Thymus (tissue), 11 donors: ENCODE data around the gene TMEM31. TPM values are rescaled to one million over a fixed set of nuclear protein-coding genes. Genes with fewer than 3 reads are reported as not detected.
"Not testable (repeated sequence)": the region's sequence is repeated elsewhere in the genome, so short reads cannot be mapped to it uniquely, and the experiment has no call there.

Source experiments
- DNase-seq, 9 donors: peaks; one replicate each; pipeline ENCODE4 v3.0.0-alpha.2; 2013; ENCODE audit warnings: low spot score in 9 of 9, low read depth in 6 of 9, missing footprints in 1 of 9
- H3K27ac ChIP-seq, 2 donors: one replicate each; pipeline ENCODE4 v1.5.1; 2013; ENCODE audit warnings: control low read depth in 1 of 2, low read depth in 1 of 2, low read length in 1 of 2, mild to moderate bottlenecking in 1 of 2, moderate library complexity in 1 of 2
- H3K27me3 ChIP-seq, 2 donors: one replicate each; pipeline ENCODE4 v1.5.1; 2013; ENCODE audit warnings: low read length in 1 of 2; ENCODE audit not compliant: control insufficient read depth in 2 of 2, insufficient read depth in 1 of 2
- H3K36me3 ChIP-seq, 2 donors: one replicate each; pipeline ENCODE4 v1.5.1; 2013; ENCODE audit warnings: low read length in 1 of 2, mild to moderate bottlenecking in 1 of 2, moderate library complexity in 1 of 2; ENCODE audit not compliant: control insufficient read depth in 2 of 2, insufficient read depth in 2 of 2
- H3K4me1 ChIP-seq, 2 donors: one replicate each; pipeline ENCODE4 v1.5.1; 2013; ENCODE audit warnings: low read length in 2 of 2; ENCODE audit not compliant: control insufficient read depth in 2 of 2, insufficient read depth in 2 of 2
- H3K4me3 ChIP-seq, 2 donors: one replicate each; pipeline ENCODE4 v1.5.1; 2013; ENCODE audit warnings: low read length in 2 of 2, control low read depth in 1 of 2, mild to moderate bottlenecking in 1 of 2
- H3K9me3 ChIP-seq, 2 donors: one replicate each; pipeline ENCODE4 v1.5.1; 2013; ENCODE audit warnings: low read length in 1 of 2, mild to moderate bottlenecking in 1 of 2; ENCODE audit not compliant: control insufficient read depth in 2 of 2, insufficient read depth in 1 of 2
- WGBS: extraction: QIAGEN DNeasy Blood & Tissue Kit; methylation state at CpG from one replicate; pipeline ENCODE4 v1.1.7; 2013; 5-methylcytosine and 5-hydroxymethylcytosine counted together
- polyA plus RNA-seq: library from polyadenylated mRNA; stranded (reverse); fragments of 200-250 nt; gene quantifications from one replicate; pipeline ENCODE4 v1.2.3, GENCODE V29; 2013
- total RNA-seq: library from RNA; stranded (reverse); fragments of 120-200 nt; gene quantifications from one replicate; pipeline ENCODE4 v1.2.4, GENCODE V29; 2013
- donor health status: healthy.

The TMEM31 gene
- total and polyA plus RNA-seq, 2 donors = 0.19 to 0.37 TPM

GRCh38 chrX:103737696-103738095 lies 27.0 kb downstream of the TMEM31 start:
- no peaks in the 10 kb centered on the region for H3K9me3 ChIP-seq
- H3K27ac ChIP-seq = no peak overlapping the region
- no peaks in the 10 kb centered on the region for H3K36me3 ChIP-seq
- no peaks in the 10 kb centered on the region for H3K27me3 ChIP-seq
- H3K4me1 ChIP-seq = no peaks in the 10 kb centered on the region
- DNase-seq = no peak
- no peak overlapping the region for H3K4me3 ChIP-seq

- H3K36me3 ChIP-seq = no peaks in the 10 kb centered on the region
- no peaks in the 10 kb centered on the region for H3K27me3 ChIP-seq
- no peaks in the 10 kb centered on the region for H3K4me1 ChIP-seq
- no peak overlapping the region for H3K27ac ChIP-seq
- no peaks in the 10 kb centered on the region for H3K9me3 ChIP-seq
- WGBS = 97% methylated on average over 1 of the region's 1 CpG
- no peak overlapping the region for H3K4me3 ChIP-seq
- DNase-seq = no peak
These were observed 28.7 kb downstream of the TMEM31 start for GRCh38 chrX:103739421-103739820.

- no peak for DNase-seq
- H3K4me1 ChIP-seq = no peaks in the 10 kb centered on the region
- H3K27ac ChIP-seq = no peak overlapping the region
- no peaks in the 10 kb centered on the region for H3K36me3 ChIP-seq
- no peak overlapping the region for H3K4me3 ChIP-seq
- WGBS = 92% methylated on average over 1 of the region's 1 CpG
- no peaks in the 10 kb centered on the region for H3K9me3 ChIP-seq
- no peaks in the 10 kb centered on the region for H3K27me3 ChIP-seq
These were observed 31.2 kb downstream of the TMEM31 start for GRCh38 chrX:103741879-103742278.

GRCh38 chrX:103742339-103742738 lies 31.6 kb downstream of the TMEM31 start:
- DNase-seq = no peak
- 97% methylated on average over 6 of the region's 6 CpGs for WGBS
- Histone ChIP-seq H3K4me3 (no peak overlapping the region), H3K27me3 (no peaks in the 10 kb centered on the region), H3K9me3 (no peaks in the 10 kb centered on the region), H3K27ac (no peak overlapping the region), H3K4me1 (no peaks in the 10 kb centered on the region), H3K36me3 (no peaks in the 10 kb centered on the region)

- no peak for DNase-seq
- 100% methylated on average over 2 of the region's 2 CpGs for WGBS
- no peak overlapping the region for H3K27ac ChIP-seq
- H3K27me3 ChIP-seq = no peaks in the 10 kb centered on the region
- H3K9me3 ChIP-seq = no peaks in the 10 kb centered on the region
- no peaks in the 10 kb centered on the region for H3K36me3 ChIP-seq
- no peaks in the 10 kb centered on the region for H3K4me1 ChIP-seq
- H3K4me3 ChIP-seq = no peak overlapping the region
These were observed 36.5 kb downstream of the TMEM31 start for GRCh38 chrX:103747163-103747562.

- Histone ChIP-seq H3K9me3 (no peaks in the 10 kb centered on the region), H3K27me3 (no peaks in the 10 kb centered on the region), H3K4me1 (no peaks in the 10 kb centered on the region), H3K27ac (no peak overlapping the region), H3K4me3 (no peak overlapping the region), H3K36me3 (no peaks in the 10 kb centered on the region)
- DNase-seq = no peak
- WGBS = 96% methylated on average over 4 of the region's 4 CpGs
These were observed 43.7 kb downstream of the TMEM31 start for GRCh38 chrX:103754401-103754800.

GRCh38 chrX:103756736-103757135 lies 46.0 kb downstream of the TMEM31 start:
- 9% methylated on average over 3 of the region's 3 CpGs for WGBS
- no peaks in the 10 kb centered on the region for H3K36me3 ChIP-seq
- H3K27ac ChIP-seq = no peak overlapping the region
- no peaks in the 10 kb centered on the region for H3K27me3 ChIP-seq
- no peaks in the 10 kb centered on the region for H3K9me3 ChIP-seq
- H3K4me3 ChIP-seq = no peak overlapping the region
- no peak for DNase-seq
- no peaks in the 10 kb centered on the region for H3K4me1 ChIP-seq

GRCh38 chrX:103758555-103758954 lies 47.8 kb downstream of the TMEM31 start:
- no peak overlapping the region for H3K27ac ChIP-seq
- no peaks in the 10 kb centered on the region for H3K36me3 ChIP-seq
- no peak for DNase-seq
- no peak overlapping the region for H3K4me3 ChIP-seq
- no peaks in the 10 kb centered on the region for H3K27me3 ChIP-seq
- no peaks in the 10 kb centered on the region for H3K9me3 ChIP-seq
- H3K4me1 ChIP-seq = no peaks in the 10 kb centered on the region
- WGBS = 97% methylated on average over 1 of the region's 1 CpG

GRCh38 chrX:103763541-103763940 lies 52.8 kb downstream of the TMEM31 start:
- H3K27me3 ChIP-seq, H3K4me1 ChIP-seq, H3K4me3 ChIP-seq, H3K9me3 ChIP-seq, H3K36me3 ChIP-seq, H3K27ac ChIP-seq, DNase-seq: not testable (repeated sequence)
- whole genome bisulfite sequencing = 92% methylated on average over 5 of the region's 5 CpGs
